Epidermal melanocyte (primary cell): ENCODE results near the gene LRP5.
A peak's percentile ranks its signal among the peaks of the same experiment; 100 is the strongest.

Experiments
- DNase-seq: peaks from one replicate; pipeline ENCODE4 v3.0.0; 2011; ENCODE audit warnings: low spot score; ENCODE audit not compliant: insufficient read length

LRP5 gene

DNA sequence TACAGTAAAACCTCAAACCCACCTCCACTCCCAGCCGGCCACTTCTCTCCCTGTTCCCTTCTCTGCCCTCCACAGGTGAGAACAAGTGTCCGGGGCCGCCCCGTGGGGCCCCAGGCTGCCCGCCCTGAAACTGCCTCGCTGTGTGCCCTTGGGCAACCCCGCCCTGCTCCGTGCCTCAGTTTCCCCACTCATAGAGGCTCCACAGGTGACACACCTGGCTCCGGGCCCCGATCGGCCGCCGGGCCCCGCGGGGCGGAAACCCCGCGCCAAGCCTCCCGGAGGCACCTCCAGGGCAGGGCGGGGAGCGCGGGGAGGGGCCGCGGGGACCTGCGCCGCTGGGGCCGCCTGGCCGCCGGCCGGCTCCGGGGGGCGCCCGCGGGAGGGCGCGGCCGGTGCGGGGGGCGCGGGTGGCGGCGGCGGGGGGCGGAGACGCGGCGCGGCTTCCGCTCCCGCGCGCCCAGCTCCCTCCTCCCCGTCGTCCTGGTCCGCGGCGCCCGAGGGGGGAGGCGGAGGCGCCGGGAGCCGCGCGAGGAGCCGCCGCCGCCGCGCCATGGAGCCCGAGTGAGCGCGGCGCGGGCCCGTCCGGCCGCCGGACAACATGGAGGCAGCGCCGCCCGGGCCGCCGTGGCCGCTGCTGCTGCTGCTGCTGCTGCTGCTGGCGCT is at the start of gene LRP5:
Gene LRP5 (plus strand): TSS at position 475 of the 663 bp plus-strand sequence. CDS start 124 bp downstream, at position 599.
- DNase-seq: no peak

DNA sequence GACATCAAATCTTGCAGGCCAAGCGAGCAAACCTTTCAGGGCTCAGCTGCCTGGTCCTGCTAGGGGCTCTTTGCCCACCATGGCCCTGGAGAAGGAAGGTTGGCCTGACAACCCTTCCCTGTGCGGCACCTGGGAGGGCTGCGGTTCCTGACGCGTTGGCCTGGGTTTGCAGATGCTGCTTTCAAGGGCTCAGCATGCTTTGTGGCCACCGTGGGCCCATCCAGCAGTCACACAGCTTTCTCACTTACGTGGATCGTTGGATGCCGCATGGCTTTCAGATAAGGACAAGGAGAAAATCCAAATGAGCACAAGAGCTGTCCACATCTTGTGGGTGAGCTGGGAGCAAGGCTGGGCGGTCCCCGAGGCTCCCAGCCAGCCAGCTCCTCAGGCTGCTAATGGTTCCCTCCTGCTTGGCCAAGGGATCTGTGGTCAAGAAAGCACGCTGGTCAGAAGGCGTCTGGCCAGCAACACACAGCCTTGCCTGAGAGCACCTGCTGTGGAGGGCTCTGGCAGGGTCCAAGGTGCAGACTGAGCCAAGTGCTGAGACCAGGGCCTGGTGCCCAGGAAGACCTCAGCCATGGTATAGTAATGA is 48.9 kb upstream of the LRP5 start:
- DNase-seq: no peak

- DNase-seq: no peak
Observed at GRCh38 chr11:68264244-68264643, 48.1 kb upstream of the LRP5 start.

DNA sequence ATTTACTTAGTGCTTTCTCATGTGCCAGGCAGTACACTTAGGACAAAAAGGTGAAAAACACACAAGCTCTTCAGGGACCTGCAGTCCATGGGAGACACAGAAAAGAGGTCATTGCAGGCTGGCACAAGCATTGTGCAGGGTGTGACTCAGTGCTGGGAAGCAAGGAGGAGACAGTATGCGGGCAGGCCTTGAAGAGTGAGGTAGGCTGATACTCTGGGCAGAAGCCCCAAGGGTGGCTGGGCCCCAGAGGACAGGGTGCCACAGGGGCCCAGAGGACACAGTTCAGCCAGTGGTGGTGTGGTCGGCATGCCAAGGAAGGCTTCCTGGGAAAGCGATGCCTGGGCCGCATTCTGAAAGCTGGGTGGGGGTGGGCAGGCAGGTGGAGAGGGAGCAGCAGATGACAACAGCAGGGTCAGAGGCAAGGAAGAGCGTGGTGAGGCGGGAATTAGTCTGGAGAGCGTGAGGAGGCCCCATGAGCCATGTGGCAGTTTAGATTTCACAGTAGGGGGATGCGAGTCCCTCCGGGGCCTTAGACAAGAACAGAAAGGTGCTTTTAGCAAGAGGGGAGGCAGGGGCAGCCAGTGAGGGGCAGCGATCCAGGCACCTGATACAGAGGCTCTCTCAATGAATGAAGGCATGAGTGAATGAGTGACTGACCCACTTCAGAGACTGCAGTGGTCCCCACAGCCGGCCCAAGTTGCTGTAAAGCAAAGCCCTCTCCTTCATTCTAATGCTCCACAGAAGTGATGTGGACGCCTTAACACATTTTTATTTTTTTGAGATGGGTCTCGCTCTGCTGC is 47.5 kb upstream of the LRP5 start:
- DNase-seq: no peak

- DNase-seq: peak; percentile 87
Observed at GRCh38 chr11:68266121-68266891, 46.1 kb upstream of the LRP5 start.

- DNase-seq: no peak
Observed at GRCh38 chr11:68266936-68267880, 45.2 kb upstream of the LRP5 start.

DNA sequence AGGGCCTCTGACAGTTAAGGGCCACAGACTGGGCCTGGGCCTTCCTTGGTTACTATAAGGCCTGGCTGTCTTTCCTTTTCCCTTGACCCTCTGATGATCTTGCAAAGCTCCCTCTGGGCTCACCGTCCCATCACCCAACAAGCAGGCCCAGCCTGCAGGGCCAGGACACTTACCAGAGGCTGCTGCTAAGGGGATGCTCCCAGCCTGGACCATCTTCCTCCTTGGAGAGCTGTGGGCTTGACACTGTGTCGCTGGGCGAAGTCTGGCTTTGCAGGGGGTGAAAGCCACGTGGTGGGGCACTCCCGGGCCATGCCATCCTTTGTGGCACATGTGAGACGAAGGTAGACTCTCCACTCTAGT is 44.5 kb upstream of the LRP5 start:
- no peak for DNase-seq

- no peak for DNase-seq
Observed at GRCh38 chr11:68269414-68270081, 42.8 kb upstream of the LRP5 start.

DNA sequence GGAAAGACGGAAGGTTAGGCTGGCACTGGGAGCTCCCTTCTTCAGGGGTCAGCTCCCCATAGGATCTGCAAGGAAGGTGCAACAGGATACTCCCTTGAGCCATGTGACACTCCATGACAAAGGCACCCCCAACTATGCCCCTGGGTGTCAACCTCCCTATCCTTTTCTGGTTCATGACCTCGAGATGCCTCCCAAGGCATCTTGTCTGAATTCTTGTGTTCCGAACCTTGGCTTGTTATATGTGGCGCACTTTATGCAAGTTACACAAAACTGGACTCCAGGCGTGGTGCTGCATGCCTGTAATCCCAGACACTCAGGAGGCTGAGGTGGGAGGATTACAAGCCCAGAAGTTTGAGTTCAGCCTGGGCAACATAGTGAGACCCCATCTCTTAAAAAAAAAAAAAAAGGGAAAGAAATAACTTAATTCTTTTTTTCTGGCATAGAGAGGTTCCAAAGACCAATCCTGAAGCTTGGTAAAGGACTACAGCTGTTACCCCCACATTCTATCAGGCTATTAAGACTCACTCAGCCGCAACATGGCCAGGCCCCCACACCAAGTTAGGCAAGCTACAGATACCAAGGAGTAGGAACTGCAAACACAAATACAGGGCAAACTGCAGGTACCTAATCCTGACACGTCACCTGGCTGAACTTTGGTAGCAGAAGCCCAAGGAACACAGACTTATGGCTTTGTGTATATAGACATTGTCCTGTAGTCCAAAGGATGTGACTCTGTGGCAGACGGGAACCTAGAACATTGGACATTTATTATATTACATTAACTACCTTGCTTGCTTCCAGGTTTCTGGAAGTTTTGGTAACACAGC is 42.0 kb upstream of the LRP5 start:
- DNase-seq: no peak

DNA sequence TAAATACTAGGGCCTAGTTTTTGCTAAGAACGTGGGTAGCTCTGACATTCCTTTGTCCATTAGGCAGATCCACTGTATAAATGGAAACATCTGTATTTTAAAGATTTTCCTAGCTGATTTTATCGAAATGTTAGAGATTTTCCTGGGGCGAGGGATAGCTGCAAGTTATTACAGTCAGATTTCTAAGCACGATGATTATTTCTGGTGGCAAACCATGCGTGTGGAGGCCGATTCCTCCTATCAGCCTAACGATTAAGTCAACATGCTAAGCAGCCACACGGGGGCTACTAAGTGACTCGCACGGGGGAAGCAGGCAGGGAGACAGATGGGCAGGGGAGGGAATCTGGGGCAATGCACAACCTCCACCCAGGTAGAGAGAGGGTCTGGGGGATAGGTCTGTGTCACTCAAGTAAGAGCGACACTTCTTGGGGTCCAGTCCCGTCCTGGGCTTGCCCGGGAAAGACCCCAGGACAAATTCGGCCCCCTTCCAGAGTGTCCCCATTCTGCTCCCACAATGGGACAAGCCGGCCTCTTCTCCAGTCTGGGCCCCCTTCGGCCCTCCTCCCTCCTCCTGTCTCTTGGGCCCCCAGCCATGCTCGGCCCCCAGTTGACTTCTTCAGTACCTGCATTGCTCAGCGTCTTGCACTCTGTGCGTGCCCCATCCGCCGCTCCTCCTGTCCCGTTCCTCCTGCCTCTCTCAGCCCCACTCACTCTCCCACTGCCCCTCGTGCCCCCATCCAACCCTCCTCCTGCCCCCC is 41.2 kb upstream of the LRP5 start:
- peak; percentile 78 for DNase-seq

- DNase-seq: peak; percentile 92
Observed at GRCh38 chr11:68271781-68272608, 40.4 kb upstream of the LRP5 start, which contains the start of gene C11orf24. Gene C11orf24 (minus strand): TSS chr11:68271973. CDS start chr11:68263767, 8,206 bp downstream.

DNA sequence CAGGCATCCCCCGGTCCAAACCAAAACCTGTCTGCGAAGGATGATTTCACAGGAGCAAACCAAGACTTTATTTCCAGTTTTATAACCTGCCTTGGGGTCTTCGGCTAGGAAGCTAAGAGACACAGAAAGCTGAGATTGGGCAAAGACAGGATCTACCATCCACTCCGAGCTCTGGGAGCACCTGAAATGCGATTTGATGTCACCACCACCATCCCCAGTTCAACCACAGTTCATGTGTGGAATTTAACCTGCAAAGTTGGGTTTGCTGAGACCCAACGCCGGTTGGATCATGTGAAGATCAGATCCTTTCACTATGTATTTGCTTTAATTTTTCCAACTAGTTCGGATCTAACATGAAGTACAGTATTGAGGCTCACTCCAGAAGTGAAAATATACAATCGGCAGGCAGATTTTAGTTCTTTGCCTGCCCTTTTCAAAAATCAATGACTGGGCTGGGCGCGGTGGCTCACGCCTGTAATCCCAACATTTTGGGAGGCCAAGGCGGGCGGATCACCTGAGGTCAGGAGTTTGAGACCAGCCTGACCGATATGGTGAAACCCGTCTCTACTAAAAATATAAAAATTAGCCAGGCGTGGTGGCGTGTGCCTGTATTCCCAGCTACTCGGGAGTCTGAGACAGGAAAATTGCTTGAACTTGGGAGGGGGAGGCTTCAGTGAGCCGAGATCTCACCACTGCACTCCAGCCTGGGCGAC is 39.2 kb upstream of the LRP5 start:
- DNase-seq: no peak

DNA sequence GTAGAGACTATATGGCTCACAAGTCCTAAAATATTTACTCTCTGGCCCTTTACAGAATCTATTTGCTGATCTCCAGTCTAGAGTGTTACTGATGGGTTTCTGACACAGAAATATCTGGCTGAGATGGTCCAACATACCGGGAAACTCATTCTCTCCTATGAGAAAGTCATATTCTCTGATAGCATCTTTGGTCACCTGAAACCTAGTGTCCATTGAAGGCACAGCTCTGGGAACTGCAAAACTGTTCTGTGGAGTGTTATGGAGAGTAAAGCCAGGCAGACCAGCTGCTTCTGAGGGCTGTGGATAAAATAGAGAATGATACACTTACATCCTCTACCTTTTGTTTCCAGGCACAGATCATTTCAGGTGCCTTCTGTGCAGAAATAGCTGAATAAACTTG is 38.1 kb upstream of the LRP5 start:
- no peak for DNase-seq

DNA sequence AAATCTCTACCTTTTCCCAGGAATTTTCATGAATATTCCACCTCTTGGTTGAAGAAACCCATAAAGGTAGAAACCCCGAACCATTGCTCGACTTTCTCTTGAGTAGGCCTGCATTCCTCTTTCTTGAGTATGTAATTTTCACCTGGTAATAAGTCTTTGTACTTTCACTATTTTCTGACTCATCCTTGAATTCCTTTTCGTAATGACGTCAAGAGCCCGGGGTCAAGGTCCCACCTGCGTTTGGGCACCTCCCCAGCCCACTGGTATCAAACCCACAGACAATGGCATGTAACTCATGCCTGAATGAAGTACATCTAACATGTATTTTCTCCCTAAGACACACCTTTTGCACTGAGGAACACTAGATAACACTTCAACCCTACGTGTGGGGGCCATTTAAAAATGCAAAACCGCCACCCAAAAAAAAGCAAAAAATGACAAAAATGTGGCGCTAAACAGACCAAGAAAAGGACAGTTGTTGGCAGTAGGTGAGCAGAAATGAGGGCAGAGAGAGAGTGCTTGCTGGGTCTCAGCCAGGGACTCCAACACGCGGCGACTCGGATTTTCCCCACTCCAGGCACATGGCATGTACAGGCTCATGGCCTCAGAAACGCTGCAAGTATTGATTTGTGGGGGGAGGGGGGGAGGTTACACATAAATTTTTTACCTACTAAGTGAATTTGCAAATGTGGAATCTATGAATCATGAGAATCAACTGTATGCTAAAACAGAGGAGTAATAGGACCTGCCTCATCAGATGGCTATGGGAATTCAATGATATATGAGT is 36.5 kb upstream of the LRP5 start:
- DNase-seq: no peak

GRCh38 chr11:68276861-68277260 is 35.5 kb upstream of the LRP5 start:
- DNase-seq: no peak

DNA sequence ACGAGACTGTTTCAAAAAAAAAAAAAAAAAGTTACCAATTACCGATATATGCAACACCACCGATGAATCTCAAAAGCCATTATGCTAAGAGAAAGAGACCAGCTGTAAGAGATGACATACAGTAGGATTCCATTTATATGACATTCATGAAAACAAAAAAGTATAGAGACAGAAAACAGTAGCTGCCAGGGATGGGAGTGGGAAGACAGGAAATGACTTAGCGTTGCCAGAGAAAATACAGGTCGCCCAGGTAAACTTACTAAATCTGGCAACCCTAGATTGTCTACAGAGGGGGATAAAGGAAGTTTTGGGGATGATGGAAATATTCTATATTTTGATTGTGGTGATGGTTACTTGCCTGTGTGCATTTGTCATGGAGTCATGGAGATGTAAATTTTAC is 32.7 kb upstream of the LRP5 start:
- no peak for DNase-seq
